Endothelial cell of umbilical vein (primary cell): Measurements from ENCODE around the gene OR9Q1. TPM values are rescaled to one million over a fixed set of nuclear protein-coding genes. Genes with fewer than 3 reads are reported as not detected.

Source experiments
- BruUV-seq: library from RNA; stranded (reverse); fragments of 400-500 nt; replicated peaks from 2 replicates; lab custom pipeline; 2021; lab: Mats Ljungman, UMichigan
- CTCF ChIA-PET: fragments of 300-600, 350-600 bp; sonication (Branson Sonifier 250); formaldehyde crosslinking; loops from one replicate; lab custom pipeline; 2021; ENCODE audit warnings: antibody characterized with exemption, inconsistent platforms; lab: Charles Lee
- POLR2A ChIA-PET: fragments of 300-600, 350-600 bp; sonication (Branson Sonifier 250); formaldehyde crosslinking; loops from one replicate; lab custom pipeline; 2021; ENCODE audit warnings: antibody characterized with exemption, inconsistent platforms; lab: Charles Lee
- DNase-seq: peaks from one replicate; pipeline ENCODE4 v3.0.0-alpha.2; 2011; ENCODE audit warnings: low read depth, low spot score
- FAIRE-seq: peaks from 2 replicates; lab custom pipeline; 2011; peaks lifted over from hg19 to GRCh38; lab: Jason Lieb, UNC
- H2AFZ ChIP-seq: 2 replicates; pipeline ENCODE4 v1.6.0; 2012; ENCODE audit warnings: low read depth, low read length, control low read depth, inconsistent platforms
- H3K27ac ChIP-seq: 2 replicates; pipeline ENCODE4 v1.5.1; 2011; ENCODE audit warnings: low read depth, mild to moderate bottlenecking, control low read depth, low read length, moderate library complexity; ENCODE audit not compliant: insufficient read depth
- H3K27me3 ChIP-seq, 2 experiments: 2 replicates each; pipeline versions ENCODE4 v1.6.0 to v1.6.1; 2011; ENCODE audit warnings: low read length in 2 of 2, mixed read lengths in 1 of 2; ENCODE audit not compliant: control insufficient read depth in 2 of 2, insufficient read depth in 2 of 2
- H3K36me3 ChIP-seq, 2 experiments: 2 replicates in 1 of 2; 3 replicates in 1 of 2; pipeline ENCODE4 v1.5.1; 2011; ENCODE audit warnings: low read length in 2 of 2, mild to moderate bottlenecking in 1 of 2, moderate library complexity in 1 of 2; ENCODE audit not compliant: control insufficient read depth in 2 of 2, insufficient read depth in 2 of 2; ENCODE audit errors: extremely low read depth in 1 of 2
- H3K4me1 ChIP-seq: 3 replicates; pipeline ENCODE4 v1.5.1; 2011; ENCODE audit warnings: mild to moderate bottlenecking, low read length; ENCODE audit not compliant: control insufficient read depth, insufficient read depth; ENCODE audit errors: extremely low read depth
- H3K4me2 ChIP-seq: 2 replicates; pipeline ENCODE4 v1.6.1; 2011; ENCODE audit warnings: low read length, control low read depth, mixed read lengths; ENCODE audit not compliant: insufficient read depth
- H3K4me3 ChIP-seq, 3 experiments: fragments of 200-600 bp in 1 of 3; sonication (generic), shearing (Covaris generic) in 1 of 3; replicated peaks in 1 of 3; 2 replicates each; pipeline ENCODE4 v1.5.1; 2011 to 2016; ENCODE audit warnings: control low read depth in 3 of 3, low read length in 3 of 3, mild to moderate bottlenecking in 2 of 3, inconsistent platforms in 1 of 3, low read depth in 1 of 3, moderate library complexity in 1 of 3; ENCODE audit not compliant: insufficient read depth in 1 of 3
- H3K79me2 ChIP-seq: 2 replicates; pipeline ENCODE4 v1.6.0; 2012; ENCODE audit warnings: low read length, inconsistent platforms; ENCODE audit not compliant: control insufficient read depth, insufficient read depth
- H3K9ac ChIP-seq: replicated peaks from 2 replicates; pipeline ENCODE3; 2011; ENCODE audit warnings: low read length, control low read depth; ENCODE audit not compliant: insufficient read depth; ENCODE audit errors: extremely low read depth
- H3K9me1 ChIP-seq: replicated peaks from 3 replicates; pipeline ENCODE4 v1.6.0; 2011; ENCODE audit warnings: mild to moderate bottlenecking, low read length; ENCODE audit not compliant: control insufficient read depth, insufficient read depth; ENCODE audit errors: extremely low read depth
- H3K9me3 ChIP-seq: replicated peaks from 2 replicates; pipeline ENCODE4 v1.5.1; 2012; ENCODE audit warnings: low read length, inconsistent platforms; ENCODE audit not compliant: control insufficient read depth, insufficient read depth
- H4K20me1 ChIP-seq: replicated peaks from 2 replicates; pipeline ENCODE3; 2011; ENCODE audit warnings: mild to moderate bottlenecking, low read length; ENCODE audit not compliant: control insufficient read depth, insufficient read depth; ENCODE audit errors: extremely low read depth
- CTCF ChIP-seq, 2 donors: IDR thresholded peaks; 1 replicate in 1 of 2; 2 replicates in 1 of 2; pipeline ENCODE4 v1.5.1; 2011; ENCODE audit warnings: low read length in 2 of 2, mild to moderate bottlenecking in 2 of 2, moderate library complexity in 2 of 2, control low read depth in 1 of 2, inconsistent platforms in 1 of 2, low read depth in 1 of 2; ENCODE audit not compliant: insufficient read depth in 1 of 2; ENCODE audit errors: extremely low read depth in 1 of 2
- EZH2 ChIP-seq: IDR thresholded peaks from 2 replicates; pipeline ENCODE4 v1.6.1; 2012; ENCODE audit warnings: borderline replicate concordance, low read depth, mild to moderate bottlenecking, moderate library complexity, low read length, inconsistent platforms; ENCODE audit not compliant: severe bottlenecking
- FOS ChIP-seq: IDR thresholded peaks from 2 replicates; pipeline ENCODE4 v1.6.1; 2011; ENCODE audit warnings: mild to moderate bottlenecking, low read length, moderate library complexity, borderline replicate concordance; ENCODE audit not compliant: insufficient read depth
- GATA2 ChIP-seq: IDR thresholded peaks from 2 replicates; pipeline ENCODE4 v1.7.0; 2011; ENCODE audit warnings: low read depth, mild to moderate bottlenecking, moderate library complexity, mixed read lengths, low read length; ENCODE audit not compliant: insufficient read length, insufficient read depth
- JUN ChIP-seq: IDR thresholded peaks from 2 replicates; pipeline ENCODE4 v1.6.1; 2011; ENCODE audit warnings: borderline replicate concordance, low read depth; ENCODE audit not compliant: insufficient read length, insufficient read depth
- MAX ChIP-seq: IDR thresholded peaks from 2 replicates; pipeline ENCODE4 v1.6.1; 2011; ENCODE audit not compliant: insufficient read depth, insufficient read length
- MYC ChIP-seq: IDR thresholded peaks from one replicate; pipeline ENCODE4 v1.6.1; 2011; ENCODE audit warnings: mild to moderate bottlenecking, low read depth, low read length
- POLR2A ChIP-seq: IDR thresholded peaks from 2 replicates; pipeline ENCODE4 v1.6.1; 2012; ENCODE audit warnings: low read depth, mild to moderate bottlenecking, control low read depth, low read length
- POLR2AphosphoS5 ChIP-seq: IDR thresholded peaks from 2 replicates; pipeline ENCODE4 v1.6.1; 2012; ENCODE audit warnings: low read depth, mild to moderate bottlenecking, control low read depth, low read length, moderate library complexity; ENCODE audit not compliant: insufficient read depth
- dilution Hi-C: fragments of 300-500 bp; cut with MboI; formaldehyde crosslinking; loops from one replicate; pipeline ENCODE4 v1.15.0; 2019; ENCODE audit warnings: low sequenced_read_pairs; ENCODE audit not compliant: extremely low pct_ligation_motif_present
- intact Hi-C: fragments of 100-400 bp; cut with micrococcal nuclease; formaldehyde crosslinking; loops from one replicate; pipeline ENCODE4 v1.10.0; 2022
- polyA plus RNA-seq, 4 experiments: library from polyadenylated mRNA; depleted of rRNA in 3 of 4; stranded (reverse) in 3 of 4; unstranded in 1 of 4; fragments of >200 nt; gene quantifications; 2 replicates each; pipeline versions ENCODE4 v1.2.1 to v1.2.3, GENCODE V29; 2011 to 2012; ENCODE audit warnings: missing spikeins in 1 of 4
- total RNA-seq: library from RNA; stranded (reverse); gene quantifications from 2 replicates; pipeline ENCODE4 v1.2.3, GENCODE V29; 2021

The OR9Q1 gene
- total and polyA plus RNA-seq, 2 donors (not counting 3 experiments of a cell fraction or from before 2014, with no cell fraction given), result not detected

- H4K20me1 ChIP-seq, result no peaks in the 10 kb centered on the region
- H3K9ac ChIP-seq, result no peak overlapping the region
- FAIRE-seq, result no peak
- H3K27me3 ChIP-seq, result no peaks in the 10 kb centered on the region
- intact Hi-C loops (no loop called here), dilution Hi-C loops (no loop called here)
- ChIA-PET CTCF (no interaction called here), POLR2A (no interaction called here)
- no peaks in the 10 kb centered on the region for H3K79me2 ChIP-seq
- no peak overlapping the region for H3K27ac ChIP-seq
- H3K4me1 ChIP-seq, result no peaks in the 10 kb centered on the region
- no peaks in the 10 kb centered on the region for H3K9me1 ChIP-seq
- H3K4me2 ChIP-seq, result no peak overlapping the region
- TF ChIP-seq FOS (no peak), CTCF (IDR thresholded peaks at IDR 0.05; ENCODE audit: extremely low read depth in 1 of 2, insufficient read depth in 1 of 2, low read depth in 1 of 2, low read length in 2 of 2) (no peak), POLR2AphosphoS5 (no peak), JUN (no peak), POLR2A (no peak), MYC (no peak), MAX (no peak), GATA2 (no peak), EZH2 (no peak)
- no TSS peak for BruUV-seq
- H3K4me3 ChIP-seq, result no peak overlapping the region
- H3K36me3 ChIP-seq, result no peaks in the 10 kb centered on the region
- H2AFZ ChIP-seq, result no peak overlapping the region
- H3K9me3 ChIP-seq, result no peaks in the 10 kb centered on the region
- no peak for DNase-seq
Measured at GRCh38 chr11:58086528-58086927, 62.8 kb downstream of the OR9Q1 start.
